ENCODE measurements around the gene NDUFB8.

Gene NDUFB8

GRCh38 chr10:100485366-100485765 lies 44.3 kb downstream of the NDUFB8 start:
- no peaks in the 10 kb centered on the region for H3K79me2 ChIP-seq (ENCODE audit: insufficient read depth, low read length)
- no peak overlapping the region for H3K9ac ChIP-seq (ENCODE audit: low read depth, low read length)
- H3K36me3 ChIP-seq (ENCODE audit: insufficient read depth, low read length) = peaks cover 55% of the 10 kb centered on the region
- H3K9me3 ChIP-seq (ENCODE audit: insufficient read depth, low read length, severe bottlenecking) = no peaks in the 10 kb centered on the region
- no peak overlapping the region for H3K4me2 ChIP-seq (ENCODE audit: insufficient read depth, low read length)
- no peak overlapping the region for H3K4me3 ChIP-seq (ENCODE audit: low read depth in 1 of 2, low read length in 2 of 2)
- TF ChIP-seq CTCF (IDR thresholded peaks at IDR 0.05; ENCODE audit: borderline replicate concordance, extremely low read depth, low read length, poor library complexity, severe bottlenecking) = no peak
- no peak for TF ChIP-seq EZH2 (IDR thresholded peaks at IDR 0.05; ENCODE audit: borderline replicate concordance, low read depth, low read length, severe bottlenecking)
- no peak overlapping the region for H3K27ac ChIP-seq (ENCODE audit: low read length)
- no peaks in the 10 kb centered on the region for H4K20me1 ChIP-seq (ENCODE audit: insufficient read depth, low read length)
- H2AFZ ChIP-seq (ENCODE audit: low read depth, low read length) = no peak overlapping the region
- no peaks in the 10 kb centered on the region for H3K27me3 ChIP-seq (ENCODE audit: insufficient read depth, low read length, poor library complexity)
- no peak for ATAC-seq (ENCODE audit: insufficient read depth, low read depth)
- H3K4me1 ChIP-seq (ENCODE audit: insufficient read depth, low read length) = peaks cover 27% of the 10 kb centered on the region
- DNase-seq = no peak

GRCh38 chr10:100483876-100484666 lies 45.6 kb downstream of the NDUFB8 start:
- no peak overlapping the region for H3K9ac ChIP-seq (ENCODE audit: low read depth, low read length)
- H3K36me3 ChIP-seq (ENCODE audit: insufficient read depth, low read length) = peaks cover 43% of the 10 kb centered on the region
- DNase-seq = no peak
- no peak overlapping the region for H2AFZ ChIP-seq (ENCODE audit: low read depth, low read length)
- H4K20me1 ChIP-seq (ENCODE audit: insufficient read depth, low read length) = no peaks in the 10 kb centered on the region
- H3K4me1 ChIP-seq (ENCODE audit: insufficient read depth, low read length) = peaks cover 27% of the 10 kb centered on the region
- TF ChIP-seq CTCF (IDR thresholded peaks at IDR 0.05; ENCODE audit: borderline replicate concordance, extremely low read depth, low read length, poor library complexity, severe bottlenecking) (no peak), EZH2 (IDR thresholded peaks at IDR 0.05; ENCODE audit: borderline replicate concordance, low read depth, low read length, severe bottlenecking) (no peak)
- no peaks in the 10 kb centered on the region for H3K9me3 ChIP-seq (ENCODE audit: insufficient read depth, low read length, severe bottlenecking)
- H3K4me2 ChIP-seq (ENCODE audit: insufficient read depth, low read length) = no peak overlapping the region
- no peak overlapping the region for H3K27ac ChIP-seq (ENCODE audit: low read length)
- no peak for ATAC-seq (ENCODE audit: insufficient read depth, low read depth)
- H3K79me2 ChIP-seq (ENCODE audit: insufficient read depth, low read length) = no peaks in the 10 kb centered on the region
- H3K4me3 ChIP-seq (ENCODE audit: low read depth in 1 of 2, low read length in 2 of 2) = no peak overlapping the region
- H3K27me3 ChIP-seq (ENCODE audit: insufficient read depth, low read length, poor library complexity) = no peaks in the 10 kb centered on the region

- ATAC-seq (ENCODE audit: insufficient read depth, low read depth) = peak; percentile 1; the same call in 1 of the 3 replicates
- Histone ChIP-seq H3K9ac (ENCODE audit: low read depth, low read length) (peak overlapping the region; percentile 52), H3K27me3 (ENCODE audit: insufficient read depth, low read length, poor library complexity) (no peaks in the 10 kb centered on the region)
Observed at GRCh38 chr10:100482834-100483185, 46.9 kb downstream of the NDUFB8 start.

More at GRCh38 chr10:100482834-100483185, 46.9 kb downstream of the NDUFB8 start:
- no peak for TF ChIP-seq CTCF (IDR thresholded peaks at IDR 0.05; ENCODE audit: borderline replicate concordance, extremely low read depth, low read length, poor library complexity, severe bottlenecking)
- TF ChIP-seq EZH2 (IDR thresholded peaks at IDR 0.05; ENCODE audit: borderline replicate concordance, low read depth, low read length, severe bottlenecking) = no peak
- peak overlapping the region; percentile 75 for H2AFZ ChIP-seq (ENCODE audit: low read depth, low read length)
- H3K27ac ChIP-seq (ENCODE audit: low read length) = no peak overlapping the region
- peak overlapping the region in 1 of 2 experiments; percentile 66; a peak in 3 of 4 replicates for H3K4me3 ChIP-seq (ENCODE audit: low read depth in 1 of 2, low read length in 2 of 2)
- DNase-seq = no peak
- H3K4me2 ChIP-seq (ENCODE audit: insufficient read depth, low read length) = peak overlapping the region; percentile 95
- peaks cover 32% of the 10 kb centered on the region for H3K36me3 ChIP-seq (ENCODE audit: insufficient read depth, low read length)
- no peaks in the 10 kb centered on the region for H4K20me1 ChIP-seq (ENCODE audit: insufficient read depth, low read length)
- no peaks in the 10 kb centered on the region for H3K9me3 ChIP-seq (ENCODE audit: insufficient read depth, low read length, severe bottlenecking)
- no peaks in the 10 kb centered on the region for H3K79me2 ChIP-seq (ENCODE audit: insufficient read depth, low read length)
- peaks cover 27% of the 10 kb centered on the region for H3K4me1 ChIP-seq (ENCODE audit: insufficient read depth, low read length)
